Osteoblast (primary cell): ENCODE measurements around the gene MTIF2. TPM values are rescaled to one million over a fixed set of nuclear protein-coding genes. Genes with fewer than 3 reads are reported as not detected.
A peak's percentile ranks its signal among the peaks of the same experiment; 100 is the strongest.

Experiments used
- DNase-seq: peaks from one replicate; pipeline ENCODE4 v3.0.0; 2011; ENCODE audit warnings: low spot score, mixed read lengths; ENCODE audit not compliant: insufficient read length; ENCODE audit errors: missing footprints
- H2AFZ ChIP-seq: 2 replicates; pipeline ENCODE4 v1.6.0; 2011; ENCODE audit warnings: mild to moderate bottlenecking, low read length
- H3K27ac ChIP-seq: 2 replicates; pipeline ENCODE4 v1.5.1; 2011; ENCODE audit warnings: mild to moderate bottlenecking, low read depth, low read length, moderate library complexity
- H3K27me3 ChIP-seq: 2 replicates; pipeline ENCODE4 v1.6.0; 2012; ENCODE audit warnings: mild to moderate bottlenecking, control low read depth, inconsistent platforms, low read length, moderate library complexity; ENCODE audit not compliant: insufficient read depth
- H3K36me3 ChIP-seq: 2 replicates; pipeline ENCODE4 v1.5.1; 2011; ENCODE audit warnings: mild to moderate bottlenecking, low read length, control low read depth, moderate library complexity; ENCODE audit not compliant: insufficient read depth
- H3K4me1 ChIP-seq: 2 replicates; pipeline ENCODE4 v1.5.1; 2011; ENCODE audit warnings: mild to moderate bottlenecking, low read length, control low read depth, moderate library complexity; ENCODE audit not compliant: insufficient read depth
- H3K4me2 ChIP-seq: 2 replicates; pipeline ENCODE4 v1.6.0; 2011; ENCODE audit warnings: mild to moderate bottlenecking, low read length; ENCODE audit not compliant: insufficient read depth
- H3K4me3 ChIP-seq: fragments of 200-600 bp; sonication (generic); 3 replicates; pipeline ENCODE4 v1.5.1; 2012; ENCODE audit warnings: mild to moderate bottlenecking, low read length, inconsistent platforms; ENCODE audit not compliant: insufficient read depth
- H3K79me2 ChIP-seq: 2 replicates; pipeline ENCODE4 v1.6.0; 2012; ENCODE audit warnings: mild to moderate bottlenecking, low read length, control low read depth, inconsistent platforms; ENCODE audit not compliant: insufficient read depth
- H3K9me3 ChIP-seq: 2 replicates; pipeline ENCODE4 v1.5.1; 2011; ENCODE audit warnings: low read depth, low read length, control low read depth
- H4K20me1 ChIP-seq: 2 replicates; pipeline ENCODE4 v1.6.0; 2012; ENCODE audit warnings: mild to moderate bottlenecking, low read length, control low read depth; ENCODE audit not compliant: insufficient read depth
- CTCF ChIP-seq: IDR thresholded peaks from 2 replicates; pipeline ENCODE4 v1.5.1; 2011; ENCODE audit warnings: mild to moderate bottlenecking, low read depth, low read length, moderate library complexity; ENCODE audit errors: extremely low read depth
- total RNA-seq: library from RNA; depleted of rRNA; stranded (reverse); fragments of >200 nt; gene quantifications from 2 replicates; pipeline ENCODE4 v1.2.3, GENCODE V29; 2012

Gene MTIF2
- total RNA-seq, 1 donor, result 45.6 TPM

- peaks cover 37% of the 10 kb centered on the region for H3K79me2 ChIP-seq
- no peak overlapping the region for H3K4me3 ChIP-seq
- no peak overlapping the region for H3K27ac ChIP-seq
- H2AFZ ChIP-seq, result no peak overlapping the region
- no peaks in the 10 kb centered on the region for H3K4me1 ChIP-seq
- H3K27me3 ChIP-seq, result no peaks in the 10 kb centered on the region
- DNase-seq, result no peak
- H3K9me3 ChIP-seq, result no peaks in the 10 kb centered on the region
- peaks cover 10% of the 10 kb centered on the region for H4K20me1 ChIP-seq
- no peak for TF ChIP-seq CTCF
- no peak overlapping the region for H3K4me2 ChIP-seq
- H3K36me3 ChIP-seq, result no peaks in the 10 kb centered on the region
These were observed 43.5 kb downstream of the MTIF2 start for GRCh38 chr2:55225481-55226020.

GRCh38 chr2:55224761-55225261 is 44.2 kb downstream of the MTIF2 start:
- no peaks in the 10 kb centered on the region for H3K36me3 ChIP-seq
- peaks cover 30% of the 10 kb centered on the region for H3K79me2 ChIP-seq
- no peak for TF ChIP-seq CTCF
- DNase-seq, result no peak
- H3K27ac ChIP-seq, result no peak overlapping the region
- no peaks in the 10 kb centered on the region for H3K4me1 ChIP-seq
- H3K4me3 ChIP-seq, result no peak overlapping the region
- peak overlapping the region; percentile 32 for H2AFZ ChIP-seq
- no peaks in the 10 kb centered on the region for H3K9me3 ChIP-seq
- H4K20me1 ChIP-seq, result peaks cover 10% of the 10 kb centered on the region
- H3K4me2 ChIP-seq, result no peak overlapping the region
- no peaks in the 10 kb centered on the region for H3K27me3 ChIP-seq

GRCh38 chr2:55223958-55224760 is 44.9 kb downstream of the MTIF2 start:
- no peaks in the 10 kb centered on the region for H3K4me1 ChIP-seq
- peak overlapping the region; percentile 83 for H3K4me3 ChIP-seq
- H2AFZ ChIP-seq, result no peak overlapping the region
- no peaks in the 10 kb centered on the region for H3K27me3 ChIP-seq
- no peak for TF ChIP-seq CTCF
- DNase-seq, result no peak
- H3K27ac ChIP-seq, result no peak overlapping the region
- peak overlapping the region; percentile 80 for H3K4me2 ChIP-seq
- H3K36me3 ChIP-seq, result no peaks in the 10 kb centered on the region
- H4K20me1 ChIP-seq, result peaks cover 10% of the 10 kb centered on the region
- H3K9me3 ChIP-seq, result no peaks in the 10 kb centered on the region
- peaks cover 25% of the 10 kb centered on the region for H3K79me2 ChIP-seq

GRCh38 chr2:55213822-55214221 is 55.2 kb downstream of the MTIF2 start:
- Histone ChIP-seq H3K9me3 (no peaks in the 10 kb centered on the region), H3K27ac (no peak overlapping the region), H3K4me2 (no peak overlapping the region), H2AFZ (no peak overlapping the region), H3K4me3 (no peak overlapping the region), H3K4me1 (no peaks in the 10 kb centered on the region), H3K27me3 (no peaks in the 10 kb centered on the region), H4K20me1 (no peaks in the 10 kb centered on the region), H3K79me2 (no peaks in the 10 kb centered on the region), H3K36me3 (no peaks in the 10 kb centered on the region)
- TF ChIP-seq CTCF, result no peak
- DNase-seq, result no peak
